TTC549 (cell line): ENCODE results near the gene PRR27.

Source experiments
- FAIRE-seq: peaks from 2 replicates; lab custom pipeline; 2012; peaks lifted over from hg19 to GRCh38; lab: Jason Lieb, UNC

PRR27 gene

DNA sequence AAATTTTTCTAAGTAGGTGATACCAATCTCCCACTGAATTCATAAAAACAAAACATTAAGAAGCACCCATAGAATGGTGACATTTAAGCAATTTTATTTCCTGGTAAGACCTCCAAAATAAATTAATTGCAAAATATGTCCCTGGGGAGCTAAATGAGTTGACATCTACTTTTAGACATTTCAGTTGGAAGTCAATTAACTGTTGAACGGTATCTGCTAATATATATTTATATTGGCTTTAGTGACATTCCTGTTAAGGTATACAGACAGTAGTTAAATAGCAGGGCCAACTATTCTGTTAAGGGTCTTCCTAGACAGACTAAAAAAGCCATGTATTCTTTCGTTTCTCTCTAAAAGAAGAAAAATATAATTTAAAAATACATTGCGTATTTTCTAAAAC, at the start of gene PRR27:
Gene PRR27, plus strand, starts transcription at position 301 of the 400 bp plus-strand sequence. CDS start 139 bp downstream, outside the sequence.
- no peak for FAIRE-seq

DNA sequence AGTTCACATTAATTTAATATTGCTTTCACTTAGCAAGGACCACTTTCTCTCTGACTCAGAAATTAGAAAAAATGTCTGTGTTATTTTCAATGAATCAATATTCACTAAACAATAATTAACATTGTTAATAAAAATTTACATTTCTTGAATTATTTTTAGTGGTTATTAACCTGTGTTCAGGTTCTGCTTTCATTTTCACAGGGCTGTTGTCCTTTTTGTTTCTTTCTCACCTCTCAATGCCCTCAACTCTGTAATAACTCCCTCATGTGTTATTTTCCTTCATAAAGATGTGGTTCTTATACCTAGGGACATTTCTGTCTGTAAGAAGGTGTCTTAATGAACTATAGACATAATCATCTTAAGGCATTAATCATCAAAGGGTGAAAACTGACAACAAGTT, 43.1 kb upstream of the PRR27 start:
- no peak for FAIRE-seq

DNA sequence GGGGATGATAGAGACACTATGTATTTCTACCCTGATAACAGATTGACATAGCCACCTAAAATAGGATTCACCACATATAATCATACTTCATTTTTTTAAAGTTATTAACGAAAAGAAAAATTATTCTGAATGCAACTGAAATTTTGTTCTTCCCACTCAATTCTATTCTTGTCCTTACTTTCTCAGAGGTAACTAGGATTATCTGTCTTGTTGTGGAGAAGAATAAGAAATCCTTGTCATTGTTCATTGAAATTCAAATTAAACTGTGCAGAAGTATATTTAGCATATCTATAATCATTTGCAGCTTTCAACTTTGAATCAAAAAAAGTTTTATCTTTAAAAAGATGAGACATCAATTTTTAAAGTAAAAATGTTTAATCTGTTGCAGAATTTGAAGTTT, 40.4 kb upstream of the PRR27 start:
- FAIRE-seq = no peak

DNA sequence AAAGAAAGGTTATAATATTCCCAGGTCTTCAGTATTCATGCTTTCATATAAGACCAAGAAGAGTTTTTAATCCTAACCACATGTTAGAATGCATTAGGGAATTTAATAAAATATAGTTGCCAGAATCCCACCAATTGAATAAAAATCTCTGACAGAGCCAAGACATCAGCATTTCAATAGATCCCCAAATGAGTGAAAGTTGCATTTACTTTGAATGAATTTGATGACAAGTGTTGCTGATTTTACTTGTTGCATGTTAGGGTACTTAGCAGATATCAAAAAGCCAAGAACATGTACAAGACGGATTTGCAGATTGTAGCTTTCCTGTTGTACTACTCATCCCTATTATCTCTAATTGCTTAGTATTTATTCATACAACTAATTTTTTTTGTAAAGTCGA, 39.9 kb upstream of the PRR27 start:
- no peak for FAIRE-seq

DNA sequence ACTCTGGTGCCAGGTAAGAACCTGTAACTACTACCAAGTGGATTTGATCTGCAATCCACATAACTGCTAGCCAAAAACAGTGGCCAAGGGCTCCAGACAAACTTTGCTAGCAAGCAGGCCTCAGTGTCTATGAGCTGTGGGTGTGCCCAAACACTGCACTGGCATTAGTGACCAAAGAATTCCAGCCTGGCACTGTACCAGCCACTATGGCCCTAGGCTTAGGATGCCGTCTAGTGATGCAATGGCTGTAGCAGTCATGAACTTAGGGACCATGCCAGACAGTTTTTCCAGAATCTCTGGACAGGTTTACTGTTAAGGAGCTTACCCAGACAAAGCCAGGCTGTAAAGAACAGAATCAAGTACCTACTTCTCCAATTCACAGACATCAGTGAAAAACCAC, 33.7 kb upstream of the PRR27 start:
- FAIRE-seq = no peak

DNA sequence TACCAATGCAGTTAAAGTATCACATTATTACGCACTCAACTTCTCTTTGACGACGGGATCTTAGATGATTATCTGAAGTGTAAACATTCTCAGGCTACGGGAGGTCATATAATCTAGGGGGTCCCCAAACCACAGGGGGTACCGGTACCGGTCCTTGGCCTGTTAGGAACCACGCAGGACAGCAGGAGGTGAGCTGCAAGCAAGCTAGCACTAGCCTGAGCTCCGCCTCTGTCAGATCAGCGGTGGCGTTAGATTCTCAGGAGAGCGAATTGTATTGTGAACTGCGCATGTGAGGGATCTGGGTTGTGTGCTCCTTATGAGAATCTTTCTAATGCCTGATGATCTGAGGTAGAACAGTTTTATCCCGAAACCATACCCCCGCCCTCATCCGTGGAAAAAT, 20.6 kb upstream of the PRR27 start:
- FAIRE-seq = no peak

DNA sequence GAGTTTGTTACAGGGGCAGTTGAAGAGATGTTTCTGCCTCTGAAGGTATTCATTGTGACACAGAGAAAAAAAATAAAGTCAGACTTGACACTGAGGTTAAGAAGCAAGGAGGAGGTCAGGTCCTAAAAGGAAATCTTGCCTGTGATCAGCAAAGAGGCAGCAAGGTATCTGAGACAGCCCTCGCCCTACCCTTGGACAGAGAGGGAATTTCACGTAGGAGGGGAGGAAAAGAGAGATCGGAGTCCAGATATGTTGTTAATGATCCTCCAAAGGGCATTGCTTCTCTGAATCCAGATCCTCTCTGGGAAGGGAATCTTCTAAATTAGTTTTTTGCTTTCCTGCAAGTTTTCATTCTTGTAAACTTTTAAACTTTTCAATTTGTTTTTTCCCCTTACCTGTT, 15.3 kb upstream of the PRR27 start:
- no peak for FAIRE-seq

DNA sequence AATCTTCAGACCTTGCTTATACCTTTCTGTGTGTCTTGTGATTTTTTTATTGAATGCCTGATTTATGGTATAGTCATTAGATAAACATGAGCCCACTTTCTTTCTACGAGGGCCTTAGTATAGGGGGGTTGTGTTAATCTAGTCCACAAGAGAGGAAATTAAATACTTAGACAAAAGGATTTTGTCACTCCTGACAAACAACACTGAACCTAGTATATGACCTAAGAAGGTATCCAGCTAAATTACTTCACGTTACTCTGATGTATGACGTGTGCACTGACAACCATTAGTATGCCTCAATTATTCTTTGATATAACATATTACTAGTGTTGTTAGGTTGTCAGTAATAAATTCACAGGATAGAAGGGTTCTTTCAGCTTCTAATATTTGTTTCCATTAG, 2.8 kb upstream of the PRR27 start:
- no peak for FAIRE-seq

DNA sequence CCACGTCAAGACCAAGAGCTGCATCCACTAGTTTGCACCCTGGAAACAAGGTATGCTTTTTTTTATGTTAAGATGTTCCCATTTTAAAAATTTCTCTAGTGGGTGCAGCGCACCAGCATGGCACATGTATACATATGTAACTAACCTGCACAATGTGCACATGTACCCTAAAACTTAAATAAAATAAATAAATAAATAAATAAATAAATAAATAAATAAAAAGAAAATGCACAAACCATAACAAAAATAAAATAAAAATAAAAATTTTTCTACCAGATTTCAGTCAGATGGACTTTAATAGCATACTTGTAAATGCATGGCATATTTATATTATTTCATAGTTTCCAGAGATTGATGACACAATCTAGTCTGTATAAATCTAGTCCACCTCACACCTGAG, 1.9 kb upstream of the PRR27 start:
- FAIRE-seq = no peak

DNA sequence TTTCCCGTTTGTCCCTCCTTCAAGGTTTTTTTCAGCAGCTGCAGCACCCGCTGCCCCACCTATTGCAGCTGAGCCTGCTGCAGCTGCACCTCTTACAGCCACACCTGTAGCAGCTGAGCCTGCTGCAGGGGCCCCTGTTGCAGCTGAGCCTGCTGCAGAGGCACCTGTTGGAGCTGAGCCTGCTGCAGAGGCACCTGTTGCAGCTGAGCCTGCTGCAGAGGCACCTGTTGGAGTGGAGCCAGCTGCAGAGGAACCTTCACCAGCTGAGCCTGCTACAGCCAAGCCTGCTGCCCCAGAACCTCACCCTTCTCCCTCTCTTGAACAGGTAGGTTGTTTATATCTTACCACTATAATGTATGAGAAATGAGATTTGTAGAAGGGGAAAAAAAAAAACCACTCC, 4.5 kb downstream of the PRR27 start:
- no peak for FAIRE-seq

DNA sequence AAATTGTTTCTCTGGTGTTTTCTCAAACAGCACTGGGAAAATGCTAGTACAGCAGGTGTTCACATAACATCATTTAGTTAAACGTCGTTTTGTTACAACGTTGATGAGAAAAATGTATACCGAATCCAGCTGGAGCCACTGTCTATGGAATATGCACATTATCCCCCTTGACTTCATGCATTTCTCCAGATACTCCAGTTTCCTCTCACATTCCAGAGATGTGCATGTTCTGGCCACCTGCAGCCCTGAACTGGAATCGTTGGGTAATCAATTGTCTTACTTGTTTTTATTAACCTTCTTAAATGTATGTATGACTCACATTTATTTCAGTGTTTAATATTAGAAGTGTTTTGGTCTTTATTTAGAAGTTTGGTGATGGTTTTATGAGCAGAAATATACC, 23.1 kb downstream of the PRR27 start:
- no peak for FAIRE-seq

DNA sequence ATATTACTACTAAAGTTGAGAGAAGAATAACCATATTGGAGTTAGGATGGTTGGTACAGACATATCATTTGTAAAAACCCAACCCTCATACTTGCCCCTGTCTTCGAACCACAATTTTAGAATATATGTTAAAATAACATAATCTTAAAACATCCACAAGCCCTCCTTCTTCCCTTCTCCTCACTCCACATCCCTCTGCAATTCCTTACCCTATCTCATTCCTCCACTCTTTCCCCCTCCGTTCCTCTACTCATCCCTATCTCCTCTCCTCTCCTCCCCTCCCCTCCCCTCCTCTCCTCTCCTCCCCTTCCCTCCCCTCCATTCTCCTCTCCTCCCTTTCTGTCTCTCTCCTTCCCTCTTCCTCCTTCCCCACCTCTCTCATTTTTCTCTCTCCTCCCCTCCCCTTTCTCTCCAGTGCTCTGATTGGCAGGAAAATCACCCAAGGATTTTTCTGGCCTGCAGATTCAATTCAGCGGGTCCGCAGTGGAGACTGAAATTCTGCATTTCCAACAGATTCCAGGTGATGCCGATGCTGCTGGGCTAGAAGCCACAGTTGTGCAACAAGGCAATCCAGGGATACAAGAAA, 24.1 kb downstream of the PRR27 start:
- FAIRE-seq = no peak

DNA sequence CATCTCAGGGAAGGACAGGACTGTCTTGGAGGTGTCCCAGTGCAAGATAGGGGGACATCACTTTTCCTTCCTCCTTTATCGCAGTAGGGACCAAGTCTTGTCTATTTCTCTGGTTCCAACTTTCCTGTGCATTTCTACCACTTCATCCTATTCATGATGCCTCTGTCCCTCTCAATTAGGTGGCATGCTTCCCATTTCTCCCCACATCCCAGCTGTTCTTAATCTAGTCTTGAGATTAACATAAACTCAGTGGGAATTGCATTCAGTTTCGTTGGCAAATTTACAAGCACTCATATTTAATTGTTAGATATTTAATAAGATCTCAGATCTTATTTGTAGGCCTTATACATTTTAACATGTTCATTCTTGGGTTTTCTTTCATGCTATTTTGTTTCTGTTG, 25.8 kb downstream of the PRR27 start:
- no peak for FAIRE-seq

DNA sequence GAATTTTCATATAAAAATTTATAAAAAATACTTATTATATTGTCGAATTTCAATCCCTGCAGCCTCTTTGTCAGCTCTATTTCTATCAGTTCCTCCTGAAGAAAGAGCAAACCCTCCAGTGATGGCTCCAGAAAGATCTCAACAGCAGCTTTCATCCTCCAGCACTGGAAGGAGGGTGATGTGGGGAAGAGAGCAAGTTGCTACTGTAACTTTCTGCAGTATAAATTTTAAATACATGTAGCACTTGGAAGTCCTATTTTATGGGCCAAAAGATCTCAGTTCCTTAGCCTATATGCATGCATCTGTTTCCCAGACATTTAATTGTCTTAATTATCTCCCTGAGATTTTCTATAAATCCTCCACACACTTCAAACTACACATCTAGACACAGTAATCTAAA, 27.8 kb downstream of the PRR27 start:
- FAIRE-seq = no peak

DNA sequence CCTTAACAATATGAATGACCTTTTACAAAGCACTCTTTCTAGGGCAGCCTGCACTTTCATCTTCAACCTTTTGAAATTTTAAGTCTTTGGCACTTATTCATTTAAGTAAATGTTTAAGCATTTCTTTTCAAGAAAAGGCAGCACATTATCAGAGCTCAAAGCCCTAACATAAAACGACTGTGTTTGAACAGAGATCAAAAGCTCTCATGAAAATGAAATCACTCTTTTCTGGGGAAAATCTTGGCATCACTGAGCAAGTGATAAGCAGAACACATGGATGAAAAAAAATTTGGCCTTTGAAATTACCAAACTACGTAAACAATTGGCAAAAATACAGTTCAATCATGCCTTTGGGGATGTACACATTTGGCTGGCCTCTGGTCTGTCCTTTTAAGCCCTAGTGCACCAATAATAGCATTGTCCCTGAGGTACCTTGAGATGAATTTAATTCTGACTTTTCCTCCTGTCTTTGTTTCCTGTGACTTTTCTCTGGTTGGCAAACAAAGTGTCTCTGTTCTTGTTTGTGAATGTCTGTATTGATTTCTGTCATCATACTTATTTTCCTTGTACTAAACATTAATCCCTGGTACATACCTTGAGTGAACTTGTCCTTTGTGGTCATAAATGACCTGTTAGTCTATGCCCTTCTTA, 28.6 kb downstream of the PRR27 start:
- no peak for FAIRE-seq

DNA sequence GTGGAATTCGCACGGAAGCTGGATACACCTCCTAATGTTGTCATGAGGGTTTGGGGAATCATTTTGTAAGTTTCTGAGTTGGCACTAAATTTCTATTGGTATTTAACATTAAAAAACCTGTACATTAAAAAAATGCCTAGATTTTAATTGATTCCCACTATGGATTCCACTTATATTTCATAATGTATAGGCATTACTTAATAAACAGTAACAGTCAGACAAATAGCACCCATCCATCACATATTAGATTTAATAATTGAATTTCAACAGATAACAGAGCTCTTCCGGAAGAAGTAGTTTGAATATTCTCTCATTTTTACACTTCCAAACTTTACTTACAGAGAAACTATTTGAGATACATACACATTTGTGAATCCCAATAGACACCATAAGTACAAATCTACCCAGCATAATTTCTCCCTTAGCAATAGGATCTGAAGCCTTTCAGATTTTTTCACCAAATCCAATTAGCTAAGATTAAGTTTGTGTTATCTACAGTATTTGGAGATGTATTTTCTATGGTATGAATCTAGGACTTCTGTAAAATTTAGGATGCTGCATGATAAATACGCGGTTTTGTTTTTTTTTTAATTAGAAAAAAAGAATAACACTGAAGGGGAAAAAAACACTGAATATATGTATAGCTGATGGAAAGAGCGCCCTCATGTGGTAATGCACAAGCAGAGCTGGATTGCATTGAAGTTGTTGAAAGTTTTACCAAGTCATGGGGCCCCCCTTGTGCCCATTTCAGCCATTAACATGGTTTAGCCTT, 29.3 kb downstream of the PRR27 start:
- no peak for FAIRE-seq

DNA sequence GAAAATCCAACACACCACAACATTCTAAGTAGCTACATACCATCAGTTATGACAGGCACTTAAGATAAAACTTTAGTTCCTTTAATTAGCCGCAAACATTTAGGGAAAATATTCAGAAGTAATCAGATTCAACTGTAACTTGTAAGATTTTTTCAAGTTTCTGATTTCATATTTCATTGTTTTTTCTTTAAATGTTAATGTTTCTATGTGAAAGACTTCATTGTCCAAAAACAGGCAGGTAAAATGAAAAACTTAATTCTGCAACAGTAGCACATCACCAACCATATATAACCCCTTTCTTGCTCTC, 29.9 kb downstream of the PRR27 start:
- FAIRE-seq = no peak

DNA sequence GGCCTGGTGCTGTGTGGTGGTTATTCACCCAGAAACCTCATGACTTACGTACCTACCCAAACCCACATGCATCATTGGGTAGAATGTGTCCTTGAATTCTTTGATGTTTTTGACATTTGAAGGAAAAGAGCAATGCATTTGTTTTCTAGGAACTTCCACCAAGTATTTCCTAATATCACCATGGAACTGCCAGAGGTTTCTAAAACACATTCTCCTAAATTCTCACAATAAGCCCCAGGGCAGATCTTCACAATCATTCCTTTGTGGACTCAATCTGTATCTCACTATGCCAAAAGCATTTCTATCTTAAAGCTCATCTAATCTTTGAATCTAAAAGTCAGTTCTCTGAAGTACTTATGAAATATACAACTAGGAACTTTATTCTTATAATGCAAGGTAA, 33.2 kb downstream of the PRR27 start:
- FAIRE-seq = no peak

DNA sequence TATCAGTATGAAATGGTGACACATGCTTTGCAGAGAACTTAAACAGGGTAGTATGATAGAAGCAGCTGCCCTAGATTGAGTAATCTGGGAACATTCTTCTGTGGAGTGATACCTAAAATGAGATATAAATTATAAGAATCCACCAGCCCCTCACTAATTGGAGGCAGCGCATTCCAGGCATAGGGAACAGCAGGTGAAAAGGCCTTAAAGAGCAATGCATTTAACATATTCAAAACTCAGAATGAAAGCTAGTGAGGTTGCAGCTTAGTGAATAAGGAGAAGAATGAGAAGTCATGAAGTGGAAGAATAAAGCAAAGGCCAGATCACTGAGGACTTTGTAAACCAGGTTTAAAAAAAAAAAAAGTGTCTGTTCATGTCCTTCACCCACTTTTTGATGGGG, 36.5 kb downstream of the PRR27 start:
- no peak for FAIRE-seq

DNA sequence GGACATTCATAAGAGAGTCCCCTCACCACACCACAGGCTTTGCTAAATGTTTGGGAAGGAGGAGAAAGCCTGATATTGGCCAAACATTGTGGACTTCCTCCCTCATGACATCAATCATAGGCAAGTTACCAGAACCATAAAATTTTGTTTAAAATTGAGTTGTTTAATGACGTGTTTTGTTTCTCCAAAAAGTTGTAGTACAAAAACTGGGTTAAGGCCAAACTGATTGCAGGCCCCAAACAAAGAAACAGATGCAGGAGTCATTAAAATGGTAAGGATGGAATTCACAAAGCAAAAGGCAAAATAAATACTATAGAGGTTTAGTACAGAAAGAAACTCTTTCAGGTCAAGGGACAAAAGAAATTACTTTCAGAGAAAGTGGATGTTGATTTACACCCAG, 37.6 kb downstream of the PRR27 start:
- FAIRE-seq = no peak

DNA sequence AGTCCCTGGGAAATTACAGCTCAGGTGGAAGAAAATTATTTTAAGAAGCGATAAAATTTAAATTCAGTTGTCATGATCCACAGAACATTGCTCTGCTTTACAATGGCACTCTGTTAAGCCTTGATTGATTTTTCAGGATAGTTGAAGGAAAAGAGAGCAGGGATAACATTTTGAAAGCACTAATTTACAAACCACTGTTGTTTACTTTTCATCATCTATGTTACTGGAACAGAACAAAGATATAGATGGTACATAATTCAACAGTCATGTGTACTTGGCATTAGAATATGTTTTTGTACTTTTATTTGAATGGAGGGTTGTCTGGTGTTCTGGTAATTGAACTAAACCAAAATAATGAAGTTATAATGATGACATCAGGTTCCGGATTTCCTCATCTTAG, 38.9 kb downstream of the PRR27 start:
- no peak for FAIRE-seq

DNA sequence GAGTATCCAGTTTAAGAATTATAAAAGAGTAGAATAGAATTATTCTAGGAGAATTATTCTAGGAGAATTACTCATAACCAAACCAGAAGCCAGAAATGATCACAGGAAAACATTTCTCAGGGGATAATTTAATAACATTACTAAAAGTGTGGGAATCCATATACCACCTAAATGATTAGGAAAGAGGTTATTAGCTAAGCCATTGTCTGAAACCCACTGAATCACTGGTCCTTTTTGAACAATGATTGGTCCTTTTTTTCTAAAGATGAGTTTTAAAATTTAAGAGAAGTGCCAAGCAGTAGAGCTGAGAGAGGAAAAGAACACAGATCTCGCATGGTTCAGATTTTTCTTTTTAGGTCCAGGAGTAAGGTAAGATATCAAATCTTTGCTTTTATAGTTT, 41.4 kb downstream of the PRR27 start, which contains the start of gene ODAM:
Gene ODAM, plus strand, starts transcription at position 301 of the 400 bp plus-strand sequence. CDS start 819 bp downstream, outside the sequence.
- FAIRE-seq = no peak

DNA sequence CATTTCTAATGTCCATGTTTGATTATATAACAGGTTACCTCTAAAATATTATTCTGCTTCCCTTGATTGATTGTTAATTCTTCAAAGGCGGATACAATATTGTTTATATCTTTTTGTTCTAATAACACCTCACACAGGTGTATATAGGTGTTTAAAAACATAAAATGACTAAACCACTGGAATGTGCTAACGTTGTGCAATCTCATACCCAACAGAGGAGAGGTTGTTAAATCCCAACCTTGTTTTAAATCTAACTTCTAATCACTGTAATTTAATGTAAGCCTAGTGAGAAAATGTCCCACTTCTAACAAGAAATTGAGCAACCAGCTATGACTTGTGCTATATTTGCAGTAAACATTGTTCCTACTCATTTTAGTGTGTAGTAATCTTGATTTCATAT, 42.8 kb downstream of the PRR27 start:
- FAIRE-seq = no peak

DNA sequence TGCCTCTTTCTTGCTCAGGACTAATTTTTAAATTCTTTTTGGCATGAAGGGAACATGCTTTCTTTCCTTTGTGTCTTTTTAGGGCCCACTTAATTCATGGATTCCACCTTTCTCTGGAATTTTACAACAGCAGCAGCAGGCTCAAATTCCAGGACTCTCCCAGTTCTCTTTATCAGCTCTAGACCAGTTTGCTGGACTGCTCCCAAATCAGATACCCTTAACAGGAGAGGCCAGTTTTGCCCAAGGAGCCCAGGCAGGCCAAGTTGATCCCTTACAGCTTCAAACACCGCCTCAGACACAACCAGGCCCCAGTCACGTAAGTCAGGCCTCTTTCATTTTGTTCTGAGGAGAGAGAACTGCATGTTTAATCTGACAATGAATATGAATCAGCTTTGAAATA, 43.8 kb downstream of the PRR27 start:
- FAIRE-seq = no peak
